Fibroblast of the aortic adventitia (primary cell): ENCODE results near the gene ACVR1. TPM values are rescaled to one million over a fixed set of nuclear protein-coding genes. Genes with fewer than 3 reads are reported as not detected.
"Not testable (repeated sequence)": the region's sequence is repeated elsewhere in the genome, so short reads cannot be mapped to it uniquely, and the experiment has no call there.

Source experiments
- DNase-seq: peaks from one replicate; pipeline ENCODE4 v3.0.0-alpha.2; 2010; ENCODE audit warnings: low read depth
- H3K4me3 ChIP-seq: 2 replicates; pipeline ENCODE4 v1.5.1; 2011; ENCODE audit warnings: low read depth, mild to moderate bottlenecking, control low read depth, low read length, moderate library complexity
- CTCF ChIP-seq: IDR thresholded peaks from 2 replicates; pipeline ENCODE4 v1.5.1; 2011; ENCODE audit warnings: mild to moderate bottlenecking, low read length, control low read depth, inconsistent platforms; ENCODE audit not compliant: insufficient read depth
- total RNA-seq: library from RNA; depleted of rRNA; stranded (reverse); fragments of >200 nt; gene quantifications from 2 replicates; pipeline ENCODE4 v1.2.3, GENCODE V29; 2012; ENCODE audit warnings: low replicate concordance

Gene ACVR1
- total RNA-seq, 1 donor: 32.9 TPM

DNA sequence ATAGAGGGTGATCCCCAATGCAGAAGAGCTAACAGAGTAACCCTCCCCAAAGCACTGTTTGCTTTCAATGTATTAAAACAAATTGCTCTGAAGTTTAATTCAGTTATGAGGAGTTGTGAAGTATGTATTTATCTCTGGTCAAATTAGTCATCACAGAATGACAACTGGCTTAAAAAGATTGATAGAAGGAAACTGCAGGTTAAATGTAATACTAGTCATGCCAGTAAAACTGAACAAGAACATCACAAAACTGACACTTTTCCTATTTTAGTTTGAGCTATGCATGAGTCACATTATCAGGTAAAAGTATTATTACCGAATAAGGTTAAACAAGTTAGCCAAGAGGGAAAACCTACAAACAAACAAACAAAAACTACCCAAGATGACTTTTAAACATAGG is 148.4 kb downstream of the ACVR1 start:
- TF ChIP-seq CTCF: no peak
- no peak overlapping the region for H3K4me3 ChIP-seq
- DNase-seq: no peak

DNA sequence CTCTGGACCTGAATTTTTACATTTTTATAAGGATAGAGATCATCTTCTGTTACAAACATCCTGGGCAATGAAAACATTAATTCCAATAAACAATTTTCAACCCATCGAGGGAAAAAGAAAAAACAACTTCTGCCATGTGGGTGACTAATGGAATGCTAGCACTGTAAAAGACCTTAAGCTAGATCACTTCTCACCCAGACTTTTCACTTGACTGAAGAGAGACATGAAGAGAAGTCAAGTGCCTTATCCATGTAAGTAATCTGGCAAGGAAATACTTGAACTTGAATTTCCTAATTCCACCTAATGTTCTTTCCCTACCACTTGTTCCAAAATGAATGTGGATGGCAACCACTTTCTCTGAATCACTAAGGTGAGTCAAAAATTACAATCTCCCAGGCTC is 149.2 kb downstream of the ACVR1 start:
- H3K4me3 ChIP-seq: no peak overlapping the region
- no peak for TF ChIP-seq CTCF
- no peak for DNase-seq

GRCh38 chr2:157725846-157726245 is 150.3 kb downstream of the ACVR1 start:
- DNase-seq: no peak
- H3K4me3 ChIP-seq: no peak overlapping the region
- no peak for TF ChIP-seq CTCF

- no peak for TF ChIP-seq CTCF
- no peak overlapping the region for H3K4me3 ChIP-seq
- peak; percentile 18 for DNase-seq
Observed at GRCh38 chr2:157722580-157723234, 153.4 kb downstream of the ACVR1 start.

DNA sequence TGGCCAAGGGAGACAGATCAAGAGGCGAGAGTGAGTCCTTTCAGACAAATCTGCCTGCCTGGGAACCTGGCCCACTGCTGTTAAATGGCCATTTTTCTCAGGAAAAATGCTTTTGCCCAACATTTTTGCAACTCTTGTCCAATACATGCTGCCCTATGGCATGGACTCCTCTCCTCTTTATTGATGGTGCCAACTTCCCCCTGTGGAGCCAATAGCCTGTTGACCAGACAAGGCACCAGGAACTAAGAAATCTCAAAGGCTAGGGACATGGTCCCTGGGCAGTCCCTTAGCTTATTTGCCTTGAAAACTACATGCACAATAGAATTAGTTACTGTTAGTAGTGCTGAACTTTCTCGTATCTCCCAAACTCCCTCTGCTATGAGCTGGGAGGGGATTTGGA is 155.6 kb downstream of the ACVR1 start:
- TF ChIP-seq CTCF: no peak
- DNase-seq: no peak
- H3K4me3 ChIP-seq: no peak overlapping the region

DNA sequence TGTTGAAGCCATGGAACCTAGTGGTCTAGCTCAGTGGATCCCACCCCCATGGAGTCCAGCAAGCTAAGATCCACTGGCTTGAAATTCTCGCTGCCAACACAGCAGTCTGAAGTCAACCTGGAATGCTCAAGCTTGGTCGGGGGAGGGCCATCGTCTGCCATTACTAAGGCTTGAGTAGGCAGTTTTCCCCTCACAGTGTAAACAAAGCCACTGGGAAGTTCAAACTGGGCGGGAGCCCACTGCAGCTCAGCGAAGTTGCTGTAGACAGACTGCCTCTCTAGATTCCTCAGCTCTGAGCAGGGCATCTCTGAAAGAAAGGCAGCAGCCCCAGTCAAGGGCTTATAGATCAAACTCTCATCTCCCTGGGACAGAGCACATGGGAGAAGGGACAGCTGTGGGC is 171.5 kb downstream of the ACVR1 start:
- H3K4me3 ChIP-seq, DNase-seq: not testable (repeated sequence)

DNA sequence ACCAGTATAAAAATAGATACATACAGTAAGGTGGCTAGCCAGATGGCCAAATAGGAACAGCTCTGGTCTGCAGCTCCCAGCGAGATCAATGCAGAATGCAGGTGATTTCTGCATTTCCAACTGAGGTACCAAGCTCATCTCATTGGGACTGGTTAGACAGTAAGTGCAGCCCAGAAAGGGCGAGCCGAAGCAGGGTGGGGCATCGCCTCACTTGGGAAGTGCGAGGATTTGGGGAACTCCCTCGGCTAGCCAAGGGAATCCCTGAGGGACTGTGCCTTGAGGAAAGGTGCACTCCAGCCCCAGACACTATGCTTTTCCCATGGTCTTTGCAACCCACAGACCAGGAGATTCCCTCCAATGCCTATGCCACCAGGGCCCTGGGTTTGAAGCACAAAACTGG is 172.0 kb downstream of the ACVR1 start:
- DNase-seq, H3K4me3 ChIP-seq: not testable (repeated sequence)

DNA sequence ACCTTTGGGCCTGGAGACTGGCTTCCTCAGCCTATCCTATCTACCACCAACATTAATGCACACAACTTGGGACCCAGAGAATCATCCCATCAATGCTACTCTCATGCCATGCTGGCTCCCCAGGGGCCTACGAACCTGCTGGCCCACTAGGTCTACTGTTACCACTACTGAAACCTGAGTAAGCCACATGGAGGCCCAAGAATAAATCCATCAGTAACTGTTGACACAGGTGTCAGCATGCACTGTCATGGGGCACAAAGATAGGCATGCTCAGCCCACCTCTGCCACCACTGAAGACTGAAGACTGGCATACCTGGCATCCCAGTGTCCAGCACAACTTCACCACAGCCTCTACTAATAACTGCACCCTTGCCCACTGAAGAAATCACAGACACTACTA is 176.3 kb downstream of the ACVR1 start:
- no peak for DNase-seq
- H3K4me3 ChIP-seq: no peak overlapping the region
- TF ChIP-seq CTCF: no peak
